HG03521 (cell line): ENCODE data around the gene SLC25A13.

Experiments
- ATAC-seq: cut with Tn5 transposase; IDR thresholded peaks from one replicate; pipeline ENCODE4 v1.9.1; 2021; ENCODE audit warnings: mild to moderate bottlenecking, moderate library complexity; ENCODE audit not compliant: unreplicated experiment

SLC25A13 gene

GRCh38 chr7:96244992-96245292, 77.0 kb downstream of the SLC25A13 start:
- ATAC-seq, result no peak

- no peak for ATAC-seq
These were observed 77.5 kb downstream of the SLC25A13 start for GRCh38 chr7:96244244-96244991.

GRCh38 chr7:96243241-96243640, 78.7 kb downstream of the SLC25A13 start:
- no peak for ATAC-seq

DNA sequence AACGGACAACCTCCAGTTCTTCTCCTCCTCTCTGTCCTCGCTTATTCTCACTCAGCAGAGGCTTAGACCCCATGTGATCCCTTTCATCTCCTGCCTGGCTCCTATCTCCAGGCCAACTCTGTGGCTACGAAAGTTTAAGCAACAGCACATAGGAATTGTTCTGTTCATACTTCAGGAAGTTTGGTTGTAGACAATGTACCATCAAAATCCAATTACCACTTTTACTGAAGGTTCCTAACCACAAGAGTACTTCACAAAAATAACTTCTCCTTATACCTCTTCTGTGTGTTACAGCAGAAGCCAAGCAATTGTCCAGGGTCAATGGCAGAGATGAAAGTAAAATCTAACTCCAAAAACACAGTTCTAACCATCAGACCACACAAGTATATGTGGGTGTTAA, 80.0 kb downstream of the SLC25A13 start:
- ATAC-seq, result no peak

DNA sequence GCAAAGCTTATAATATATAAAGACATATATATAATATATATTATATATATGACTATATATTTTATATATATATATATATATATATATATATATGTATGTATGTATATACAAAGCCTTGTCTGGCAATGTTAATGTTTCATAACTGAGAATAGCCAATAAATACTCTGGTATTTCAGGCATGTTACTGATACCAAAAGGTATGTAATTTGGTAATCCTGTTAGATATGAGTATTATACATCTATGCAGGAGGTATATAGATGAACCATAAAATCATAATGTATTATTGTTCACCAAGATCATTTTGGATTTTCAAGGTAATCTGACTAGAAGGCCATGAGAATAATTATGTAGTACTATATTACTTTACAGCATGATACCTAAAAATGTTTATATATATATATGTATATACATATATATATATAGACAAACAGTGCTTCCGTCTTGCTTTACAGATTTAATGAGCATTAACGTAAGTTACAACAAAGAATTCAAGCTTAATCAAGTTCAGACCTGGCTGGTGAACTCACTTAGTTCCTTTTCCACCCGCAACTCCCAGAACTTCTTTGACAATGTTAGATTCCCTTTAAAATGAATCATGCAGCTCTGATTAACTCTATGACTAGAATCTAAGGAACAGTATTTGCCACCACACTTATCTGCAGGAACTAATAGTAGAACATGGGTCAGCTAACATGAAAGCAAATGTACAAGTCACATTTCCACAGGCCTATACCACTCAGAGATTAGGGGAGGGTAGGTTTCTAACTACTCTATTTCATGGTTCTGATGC, 82.7 kb downstream of the SLC25A13 start:
- no peak for ATAC-seq

DNA sequence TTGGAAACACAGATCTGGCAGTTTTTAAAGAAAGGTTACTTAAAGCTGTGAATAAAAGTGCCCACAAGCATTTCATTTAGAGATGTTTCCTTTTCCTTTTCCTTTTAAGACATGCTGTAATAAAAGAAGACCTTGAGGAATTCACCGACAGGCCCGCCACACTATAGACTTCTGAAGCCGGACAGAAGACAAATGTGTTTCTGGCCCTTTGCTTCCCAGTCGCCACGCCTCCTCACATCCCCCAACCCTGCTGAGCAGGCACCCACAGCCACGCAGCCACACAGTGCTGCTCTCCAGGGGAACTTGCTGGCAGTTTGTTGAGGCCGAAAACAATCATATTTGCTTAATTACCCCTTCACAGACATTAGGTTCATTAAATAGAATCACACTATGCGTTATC, 83.4 kb downstream of the SLC25A13 start:
- ATAC-seq, result no peak

DNA sequence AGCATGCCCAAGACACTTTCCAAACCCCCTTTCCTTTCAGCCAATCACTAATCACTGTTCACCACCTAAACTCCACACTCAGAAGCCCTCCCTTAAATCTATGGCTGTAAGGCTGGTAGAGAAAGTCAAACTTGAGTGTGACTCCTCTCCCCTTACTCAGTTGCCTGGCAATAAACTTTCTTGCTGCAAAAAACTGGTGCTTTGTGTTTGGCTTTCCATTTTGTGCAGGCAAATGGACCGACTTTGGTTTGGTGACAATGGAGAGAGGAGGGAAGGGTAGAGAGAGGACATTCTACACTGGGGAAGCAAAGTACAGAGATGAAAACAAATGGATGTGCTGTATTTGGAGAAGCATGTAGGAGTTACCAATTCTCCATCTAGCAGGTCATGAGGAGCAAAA, 84.9 kb downstream of the SLC25A13 start:
- ATAC-seq, result no peak

DNA sequence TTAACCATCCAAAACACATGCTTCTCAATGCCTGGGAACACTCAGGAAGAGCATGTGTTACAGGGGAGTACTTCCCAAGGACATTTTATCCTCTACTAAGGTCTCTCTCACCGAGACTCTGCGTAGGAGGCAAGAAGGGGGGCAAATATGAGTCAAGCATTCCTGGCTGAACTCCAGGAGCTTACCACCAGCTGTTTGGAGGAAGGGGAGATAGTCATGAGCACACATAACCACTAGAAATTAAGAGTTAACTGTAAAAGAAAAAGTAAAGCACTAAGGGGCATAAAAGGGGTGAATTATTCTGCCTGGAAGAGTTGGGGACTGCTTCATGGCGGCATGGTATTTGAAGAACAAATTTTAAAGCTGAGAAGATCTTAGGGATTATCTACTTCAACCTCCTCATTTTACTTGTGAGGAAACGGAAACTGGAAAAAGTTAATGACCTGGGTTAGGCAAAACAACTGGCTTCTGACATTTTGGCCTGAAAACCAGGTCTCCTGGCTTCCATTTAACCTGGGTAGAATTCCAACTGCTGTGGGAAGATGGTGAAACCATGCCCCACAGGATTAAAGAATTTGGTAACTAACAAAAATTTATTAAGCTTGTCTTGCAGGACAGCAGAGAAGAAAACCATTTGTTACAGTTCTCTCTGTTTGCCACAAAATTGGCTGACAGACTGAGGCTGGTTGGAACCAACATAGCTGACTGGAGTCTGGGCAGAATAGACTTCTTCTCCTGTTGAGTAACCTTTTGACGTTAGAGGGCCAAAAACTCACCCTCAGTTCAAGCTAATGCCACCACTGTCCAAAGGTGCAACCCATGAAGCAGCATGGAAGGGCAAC, 85.5 kb downstream of the SLC25A13 start:
- no peak for ATAC-seq

DNA sequence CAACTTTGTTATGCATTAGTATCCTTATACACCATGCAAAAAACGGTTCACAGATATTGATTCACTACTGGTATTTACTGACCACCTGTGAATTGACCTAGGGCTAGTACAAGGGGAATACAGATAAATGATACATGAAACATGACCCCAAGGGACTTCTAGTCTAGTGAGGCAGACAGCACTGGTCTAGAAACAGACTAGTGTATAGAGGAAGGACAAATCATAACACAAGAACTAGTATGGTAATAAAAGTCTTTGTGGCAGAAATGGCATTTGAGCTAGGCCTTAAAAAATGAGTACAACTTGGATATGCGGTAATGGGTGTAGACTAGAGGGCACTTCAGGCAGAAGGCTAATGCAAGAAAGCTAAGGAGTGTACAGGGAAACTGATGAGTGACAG, 86.6 kb downstream of the SLC25A13 start:
- peak; percentile 53 for ATAC-seq

GRCh38 chr7:96233528-96234154, 88.3 kb downstream of the SLC25A13 start:
- no peak for ATAC-seq

DNA sequence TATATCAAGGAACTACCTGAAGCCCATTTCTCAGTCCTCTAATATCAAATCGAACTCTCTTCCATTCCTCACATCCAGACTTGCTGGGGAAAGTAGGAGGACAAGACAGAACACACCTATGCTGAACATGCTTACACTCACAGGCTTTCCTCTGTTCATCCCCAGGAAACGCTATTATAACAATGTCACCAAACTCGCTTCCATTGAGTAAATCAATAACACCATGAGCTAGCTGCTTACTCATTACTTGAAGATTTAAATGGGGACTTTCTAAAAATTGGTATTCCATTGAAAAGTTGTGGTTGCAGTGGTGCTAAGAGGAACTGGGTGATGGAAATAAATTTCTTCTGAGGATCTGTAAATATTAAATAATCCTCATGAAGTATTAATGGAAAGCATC, 88.8 kb downstream of the SLC25A13 start:
- ATAC-seq, result no peak

GRCh38 chr7:96228760-96229159, 93.1 kb downstream of the SLC25A13 start:
- no peak for ATAC-seq

DNA sequence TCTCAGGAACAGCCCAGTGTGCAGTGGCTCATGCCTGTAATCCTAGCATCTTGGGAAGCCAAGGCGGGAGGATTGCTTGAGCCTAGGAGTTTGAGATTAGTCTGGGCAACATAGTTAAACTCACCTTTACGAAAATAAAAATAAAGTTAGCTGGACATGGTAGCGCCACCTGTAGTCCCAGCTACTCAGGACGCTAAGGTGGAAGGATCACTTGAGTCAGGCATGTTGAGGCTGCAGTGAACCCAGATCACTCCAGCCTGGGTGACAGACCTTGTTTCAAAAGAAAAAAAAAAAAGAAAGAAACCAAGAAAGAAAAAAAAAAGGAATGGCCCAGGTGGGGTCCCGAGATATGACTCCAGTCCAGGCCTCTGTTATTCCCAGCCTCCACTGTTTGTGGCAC, 96.6 kb downstream of the SLC25A13 start:
- ATAC-seq, result no peak

GRCh38 chr7:96224685-96225084, 97.2 kb downstream of the SLC25A13 start:
- ATAC-seq, result no peak

DNA sequence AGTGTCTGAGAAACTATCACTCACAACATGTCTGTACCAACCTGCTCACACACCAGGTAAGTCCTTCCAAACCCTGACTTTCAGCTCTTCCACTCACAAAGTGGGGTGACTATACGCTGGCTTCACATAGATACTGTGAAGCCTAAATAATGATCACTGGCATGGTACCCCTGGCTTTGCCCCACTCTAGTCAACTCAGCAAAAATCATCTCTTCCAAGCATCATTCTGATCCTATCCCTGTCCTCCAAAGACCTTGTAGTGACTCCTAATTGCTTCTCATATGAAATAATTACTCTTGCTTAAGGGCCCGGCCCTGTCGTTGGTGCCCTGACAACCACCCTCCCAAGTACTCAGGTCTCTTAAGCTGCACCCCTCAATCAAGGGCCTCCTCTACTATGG, 97.8 kb downstream of the SLC25A13 start:
- ATAC-seq, result no peak

GRCh38 chr7:96221888-96222287, 100.0 kb downstream of the SLC25A13 start:
- no peak for ATAC-seq

DNA sequence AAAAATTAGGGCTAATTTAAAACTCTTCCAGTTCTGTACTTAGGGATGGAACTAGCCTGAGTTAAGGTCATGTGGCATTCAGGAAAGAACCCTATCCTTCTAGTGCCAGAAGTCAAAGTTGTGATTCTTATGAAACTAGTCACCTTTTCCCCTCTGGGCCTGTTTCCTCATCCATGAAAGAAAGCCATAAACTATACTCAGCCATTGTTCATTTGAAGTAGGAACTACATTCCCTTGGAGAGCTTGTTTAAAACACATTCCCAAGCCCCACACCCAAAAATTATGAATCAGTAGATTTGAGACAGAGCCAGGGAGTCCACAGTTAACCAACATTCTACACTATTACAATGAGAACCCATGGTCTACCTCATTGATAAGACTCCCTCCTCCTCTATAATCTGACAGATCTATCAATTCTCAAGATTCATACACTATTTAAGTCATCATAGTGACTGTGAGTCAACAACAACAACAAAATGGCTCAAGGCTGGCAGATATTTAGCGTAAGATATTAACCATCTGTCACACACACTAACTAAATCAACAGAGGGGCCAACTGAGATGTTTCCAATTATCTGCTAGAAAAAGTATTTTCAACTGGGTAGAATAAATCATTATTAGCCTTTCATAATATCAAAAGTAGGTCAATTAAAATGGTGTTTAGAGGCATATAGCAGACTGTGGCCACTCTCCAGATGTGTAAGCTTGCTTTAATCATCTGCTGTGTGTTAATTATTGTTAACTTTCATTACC, 102.3 kb downstream of the SLC25A13 start:
- no peak for ATAC-seq

DNA sequence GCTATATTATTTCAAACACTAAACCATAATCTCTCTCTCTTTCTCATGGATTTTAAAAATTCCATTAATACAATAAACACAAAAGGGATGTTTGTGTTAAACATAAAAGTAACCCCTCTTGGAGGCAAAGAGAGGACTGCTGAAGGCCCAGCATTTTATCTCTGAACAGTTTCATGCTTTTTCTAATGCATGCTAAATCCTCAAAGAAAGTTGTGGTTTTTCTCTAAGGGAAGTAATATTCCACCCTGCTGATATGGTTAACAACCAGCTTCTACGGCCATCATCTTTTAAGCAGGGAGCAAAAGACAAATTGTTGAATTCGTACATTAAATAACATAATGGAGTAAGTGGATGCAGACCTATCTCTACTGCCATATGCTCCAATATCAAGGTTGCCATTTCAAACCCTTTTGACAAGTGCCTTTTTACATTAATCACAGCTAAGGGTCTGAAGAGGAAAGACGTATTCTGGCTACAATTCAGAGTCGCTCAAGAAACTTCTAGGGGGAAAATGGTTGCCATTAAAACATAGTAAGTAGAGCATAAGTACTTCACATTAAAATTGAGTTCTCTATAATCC, 103.1 kb downstream of the SLC25A13 start:
- no peak for ATAC-seq

DNA sequence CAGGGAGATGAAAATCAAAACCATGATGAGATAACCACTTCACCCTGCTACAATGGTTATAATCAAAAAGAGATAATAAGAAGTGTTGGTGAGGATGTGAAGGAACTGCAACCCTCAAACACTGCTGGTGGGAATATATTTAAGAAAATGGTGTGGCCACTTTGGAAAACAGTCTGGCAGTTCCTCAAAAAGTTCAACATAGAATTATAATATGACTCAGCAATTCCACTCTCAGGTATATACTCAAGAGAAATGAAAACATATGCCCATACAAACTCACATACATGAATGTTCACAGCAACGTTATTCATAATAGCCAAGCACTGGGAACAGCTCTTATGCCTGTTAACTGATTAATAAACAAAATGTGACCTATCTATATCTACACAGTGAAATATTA, 104.8 kb downstream of the SLC25A13 start:
- ATAC-seq, result no peak

GRCh38 chr7:96216373-96216772, 105.5 kb downstream of the SLC25A13 start:
- ATAC-seq, result no peak
